H1 (cell line): Measurements from ENCODE around the gene OPCML. TPM values are rescaled to one million over a fixed set of nuclear protein-coding genes. Genes with fewer than 3 reads are reported as not detected.
A peak's percentile ranks its signal among the peaks of the same experiment; 100 is the strongest.

Experiments
- CTCF ChIA-PET: fragments of 300-600 bp; sonication (Branson Sonifier 250); formaldehyde crosslinking; loops from one replicate; lab custom pipeline; 2021; ENCODE audit not compliant: partially characterized antibody; lab: Charles Lee
- POLR2A ChIA-PET: fragments of 300-600 bp; sonication (Branson Sonifier 250); formaldehyde crosslinking; loops from one replicate; lab custom pipeline; 2021; ENCODE audit warnings: inconsistent platforms; ENCODE audit not compliant: partially characterized antibody; lab: Charles Lee
- DNase-seq, 2 experiments: peaks; one replicate each; pipeline versions ENCODE4 v3.0.0 to v3.0.0-alpha.2; 2010 to 2022; ENCODE audit warnings: low spot score in 2 of 2, low read depth in 1 of 2, mixed read lengths in 1 of 2
- FAIRE-seq: peaks from 2 replicates; lab custom pipeline; 2011; peaks lifted over from hg19 to GRCh38; lab: Jason Lieb, UNC
- H2AFZ ChIP-seq: 2 replicates; pipeline ENCODE4 v1.8.1; 2012; ENCODE audit warnings: low read length, inconsistent platforms
- H2AK5ac ChIP-seq: 2 replicates; pipeline ENCODE4 v1.6.1; 2013; ENCODE audit warnings: low read depth, low read length
- H2BK120ac ChIP-seq: replicated peaks from 2 replicates; pipeline ENCODE3; 2013; ENCODE audit warnings: low read depth, low read length, inconsistent platforms
- H2BK12ac ChIP-seq: 2 replicates; pipeline ENCODE4 v1.6.1; 2013; ENCODE audit warnings: low read depth, low read length
- H2BK15ac ChIP-seq: 2 replicates; pipeline ENCODE4 v1.6.1; 2013; ENCODE audit warnings: low read length
- H2BK20ac ChIP-seq: 2 replicates; pipeline ENCODE4 v1.6.1; 2013; ENCODE audit warnings: low read length
- H2BK5ac ChIP-seq: 2 replicates; pipeline ENCODE4 v1.6.1; 2013; ENCODE audit warnings: low read depth, low read length
- H3K14ac ChIP-seq: 2 replicates; pipeline ENCODE4 v1.6.1; 2013; ENCODE audit warnings: inconsistent platforms; ENCODE audit not compliant: insufficient read length
- H3K18ac ChIP-seq: 2 replicates; pipeline ENCODE4 v1.6.1; 2013; ENCODE audit warnings: low read length; ENCODE audit errors: extremely low read depth
- H3K23ac ChIP-seq: 2 replicates; pipeline ENCODE4 v1.6.1; 2013; ENCODE audit warnings: inconsistent platforms; ENCODE audit not compliant: insufficient read length
- H3K23me2 ChIP-seq: 2 replicates; pipeline ENCODE4 v1.6.1; 2013; ENCODE audit warnings: low read depth, low read length
- H3K27ac ChIP-seq: 2 replicates; pipeline ENCODE4 v1.6.1; 2011; ENCODE audit warnings: low read depth, low read length, inconsistent platforms
- H3K27me3 ChIP-seq, 4 experiments: replicated peaks in 1 of 4; 1 replicate in 1 of 4; 2 replicates in 3 of 4; pipeline versions ENCODE4 v1.6.1 to v1.8.1; 2011 to 2013; ENCODE audit warnings: low read length in 3 of 4, mild to moderate bottlenecking in 3 of 4, inconsistent platforms in 2 of 4, mixed read lengths in 2 of 4, moderate library complexity in 1 of 4; ENCODE audit not compliant: control insufficient read depth in 3 of 4, insufficient read depth in 3 of 4; ENCODE audit errors: extremely low read depth in 1 of 4
- H3K36me3 ChIP-seq, 4 experiments: 2 replicates each; pipeline versions ENCODE4 v1.6.1 to v1.8.1; 2011 to 2013; ENCODE audit warnings: mild to moderate bottlenecking in 4 of 4, low read length in 3 of 4, moderate library complexity in 2 of 4, control low read depth in 1 of 4, inconsistent platforms in 1 of 4; ENCODE audit not compliant: insufficient read depth in 4 of 4, control insufficient read depth in 2 of 4
- H3K4ac ChIP-seq: replicated peaks from 2 replicates; pipeline ENCODE3; 2013; ENCODE audit warnings: low read length, low read depth, mixed read lengths, inconsistent platforms; ENCODE audit not compliant: insufficient read length
- H3K4me1 ChIP-seq, 4 experiments: replicated peaks in 1 of 4; 1 replicate in 1 of 4; 2 replicates in 3 of 4; pipeline versions ENCODE4 v1.6.1 to v1.8.1; 2011 to 2013; ENCODE audit warnings: low read length in 3 of 4, inconsistent platforms in 2 of 4, mixed read lengths in 1 of 4; ENCODE audit not compliant: insufficient read depth in 4 of 4, control insufficient read depth in 3 of 4
- H3K4me2 ChIP-seq, 2 experiments: 2 replicates each; pipeline versions ENCODE4 v1.6.1 to v1.8.1; 2011 to 2013; ENCODE audit warnings: low read depth in 2 of 2, low read length in 2 of 2, control low read depth in 1 of 2, inconsistent platforms in 1 of 2, mild to moderate bottlenecking in 1 of 2; ENCODE audit not compliant: insufficient read depth in 1 of 2
- H3K4me3 ChIP-seq, 4 experiments: fragments of 200-600, 300-600 bp in 1 of 4; sonication (generic), shearing (Covaris generic), sonication (Bioruptor Twin) in 1 of 4; 2 replicates each; pipeline versions ENCODE4 v1.5.1 to v1.8.1; 2011 to 2016; ENCODE audit warnings: low read length in 4 of 4, low read depth in 3 of 4, control low read depth in 2 of 4, inconsistent platforms in 2 of 4, mild to moderate bottlenecking in 2 of 4, mixed read lengths in 1 of 4, moderate library complexity in 1 of 4; ENCODE audit not compliant: insufficient read depth in 2 of 4; ENCODE audit errors: extremely low read depth in 1 of 4
- H3K56ac ChIP-seq: replicated peaks from 2 replicates; pipeline ENCODE3; 2013; ENCODE audit warnings: low read depth, mild to moderate bottlenecking, mixed read lengths, low read length, inconsistent platforms; ENCODE audit not compliant: insufficient read length
- H3K79me1 ChIP-seq: 2 replicates; pipeline ENCODE4 v1.6.1; 2013; ENCODE audit warnings: low read depth, low read length, control low read depth
- H3K79me2 ChIP-seq, 2 experiments: 2 replicates each; pipeline versions ENCODE4 v1.6.1 to v1.8.1; 2012 to 2013; ENCODE audit warnings: low read length in 2 of 2, mild to moderate bottlenecking in 2 of 2, inconsistent platforms in 1 of 2; ENCODE audit not compliant: insufficient read depth in 2 of 2, control insufficient read depth in 1 of 2
- H3K9ac ChIP-seq, 4 experiments: replicated peaks in 1 of 4; 1 replicate in 1 of 4; 2 replicates in 3 of 4; pipeline versions ENCODE4 v1.6.1 to v1.8.1; 2011 to 2013; ENCODE audit warnings: low read depth in 3 of 4, low read length in 3 of 4, control low read depth in 2 of 4, mild to moderate bottlenecking in 2 of 4, moderate library complexity in 2 of 4, inconsistent platforms in 1 of 4; ENCODE audit errors: extremely low read depth in 1 of 4
- H3K9me3 ChIP-seq, 2 experiments: 2 replicates each; pipeline versions ENCODE4 v1.6.1 to v1.8.1; 2012 to 2013; ENCODE audit warnings: mild to moderate bottlenecking in 2 of 2, moderate library complexity in 2 of 2, control low read depth in 1 of 2, inconsistent platforms in 1 of 2, low read depth in 1 of 2, low read length in 1 of 2, mixed read lengths in 1 of 2; ENCODE audit not compliant: insufficient read depth in 2 of 2
- H4K20me1 ChIP-seq, 2 experiments: replicated peaks in 1 of 2; 2 replicates each; pipeline versions ENCODE3 to v1.8.1; 2011 to 2013; ENCODE audit warnings: inconsistent platforms in 2 of 2, low read length in 2 of 2, mild to moderate bottlenecking in 1 of 2; ENCODE audit not compliant: insufficient read depth in 2 of 2, control insufficient read depth in 1 of 2
- H4K5ac ChIP-seq: 2 replicates; pipeline ENCODE4 v1.6.1; 2013; ENCODE audit warnings: low read length, low read depth, mixed read lengths, inconsistent platforms; ENCODE audit not compliant: insufficient read length
- H4K8ac ChIP-seq: 2 replicates; pipeline ENCODE4 v1.8.0; 2013; ENCODE audit warnings: mild to moderate bottlenecking, moderate library complexity, low read length, inconsistent platforms; ENCODE audit not compliant: insufficient read depth; ENCODE audit errors: extremely low read depth
- H4K91ac ChIP-seq: replicated peaks from 2 replicates; pipeline ENCODE3; 2013; ENCODE audit warnings: low read length, mixed read lengths, inconsistent platforms; ENCODE audit not compliant: insufficient read length
- ASH2L ChIP-seq: fragments of 200-600, 300-600 bp; sonication (generic); IDR thresholded peaks from one replicate; pipeline ENCODE4 v1.7.1; 2017; ENCODE audit warnings: low read length
- BCL11A ChIP-seq, 2 experiments: IDR thresholded peaks; one replicate each; pipeline ENCODE4 v1.6.1; 2011; ENCODE audit warnings: low read depth in 2 of 2, low read length in 2 of 2, mild to moderate bottlenecking in 2 of 2
- CBX8 ChIP-seq: fragments of 300-800, 300-1000 bp; sonication (generic); IDR thresholded peaks from 2 replicates; pipeline ENCODE4 v1.7.1; 2016; ENCODE audit warnings: low read depth, low read length, borderline replicate concordance
- CHD1 ChIP-seq: IDR thresholded peaks from 2 replicates; pipeline ENCODE4 v1.6.1; 2012; ENCODE audit warnings: low read depth, low read length, improper control_type of control experiment
- FOSL1 ChIP-seq: IDR thresholded peaks from 2 replicates; pipeline ENCODE4 v1.6.1; 2011; ENCODE audit warnings: mild to moderate bottlenecking, low read depth, low read length, moderate library complexity; ENCODE audit not compliant: insufficient read depth
- JUN ChIP-seq: IDR thresholded peaks from 2 replicates; pipeline ENCODE4 v1.6.1; 2011; ENCODE audit warnings: low read depth, mild to moderate bottlenecking, improper control_type of control experiment, low read length
- KDM1A ChIP-seq: fragments of 200-600, 300-600 bp; sonication (generic); IDR thresholded peaks from 2 replicates; pipeline ENCODE4 v1.7.1; 2016; ENCODE audit warnings: mild to moderate bottlenecking, low read length, borderline replicate concordance
- POLR2A ChIP-seq, 2 experiments: IDR thresholded peaks; 1 replicate in 1 of 2; 2 replicates in 1 of 2; pipeline ENCODE4 v1.6.1; 2011; ENCODE audit warnings: low read depth in 2 of 2, low read length in 2 of 2, mild to moderate bottlenecking in 2 of 2; ENCODE audit errors: control extremely low read depth in 1 of 2
- POU5F1 ChIP-seq: IDR thresholded peaks from 2 replicates; pipeline ENCODE4 v1.6.1; 2011; ENCODE audit warnings: low read depth, mild to moderate bottlenecking, low read length, moderate library complexity
- RFX5 ChIP-seq: IDR thresholded peaks from 2 replicates; pipeline ENCODE4 v1.6.1; 2011; ENCODE audit warnings: low read depth, low read length, improper control_type of control experiment, borderline replicate concordance
- SAP30 ChIP-seq: fragments of 300-600 bp; sonication (generic); IDR thresholded peaks from 2 replicates; pipeline ENCODE4 v1.7.1; 2012; ENCODE audit warnings: low read length, moderate library complexity, mild to moderate bottlenecking, inconsistent platforms; ENCODE audit not compliant: insufficient read depth, insufficient replicate concordance
- SUZ12 ChIP-seq: fragments of 200-600 bp; sonication (generic); IDR thresholded peaks from 2 replicates; pipeline ENCODE4 v1.6.1; 2012; ENCODE audit warnings: mild to moderate bottlenecking, inconsistent platforms, low read length, moderate library complexity, mixed read lengths
- TAF1 ChIP-seq: IDR thresholded peaks from 2 replicates; pipeline ENCODE4 v1.6.1; 2011; ENCODE audit warnings: mild to moderate bottlenecking, low read depth, low read length
- WGBS, 2 experiments: shearing (Covaris generic) in 1 of 2; methylation state at CpG; one replicate each; pipeline versions ENCODE4 v1.1.6 to v1.1.7; 2013 to 2015; ENCODE audit warnings: low lambda C conversion rate in 2 of 2, mixed read lengths in 2 of 2, inconsistent platforms in 1 of 2, low coverage in 1 of 2, missing lambda C conversion rate in 1 of 2; ENCODE audit not compliant: insufficient replicate concordance in 2 of 2, insufficient coverage in 1 of 2, insufficient read length in 1 of 2; ENCODE audit errors: extremely low coverage in 1 of 2, missing lambda C conversion rate in 1 of 2; 5-methylcytosine and 5-hydroxymethylcytosine counted together
- polyA plus RNA-seq, 7 experiments: library from polyadenylated mRNA; depleted of rRNA in 3 of 7; stranded (reverse) in 5 of 7; unstranded in 2 of 7; fragments of >200 nt in 5 of 7; fragments of 200-250 nt in 2 of 7; gene quantifications; 1 replicate in 5 of 7; 2 replicates in 1 of 7; 4 replicates in 1 of 7; pipeline versions ENCODE4 v1.2.1 to v1.2.3, GENCODE V29; 2011 to 2013; ENCODE audit warnings: missing spikeins in 2 of 7, mixed read lengths in 2 of 7
- total RNA-seq: library from RNA; stranded (reverse); fragmentation: NEBNext Ultra II Directional; extraction: Animal tissue kit (Norgen Biotek cat#: 25700); gene quantifications from 2 replicates; pipeline ENCODE4 v1.2.1, GENCODE V29; 2021
- TF ChIP-seq, protein P1 (sequence below): IDR thresholded peaks from 2 replicates; pipeline ENCODE4 v1.6.1; 2012; ENCODE audit warnings: inconsistent platforms
- TF ChIP-seq, protein P2 (sequence below): IDR thresholded peaks from 2 replicates; pipeline ENCODE4 v1.6.1; 2012; ENCODE audit warnings: inconsistent platforms

The OPCML gene
- total and polyA plus RNA-seq, 2 of the 8 experiments (the other 6 are each of a cell fraction or from before 2014, with no cell fraction given): 2.3 to 3.1 TPM

DNA sequence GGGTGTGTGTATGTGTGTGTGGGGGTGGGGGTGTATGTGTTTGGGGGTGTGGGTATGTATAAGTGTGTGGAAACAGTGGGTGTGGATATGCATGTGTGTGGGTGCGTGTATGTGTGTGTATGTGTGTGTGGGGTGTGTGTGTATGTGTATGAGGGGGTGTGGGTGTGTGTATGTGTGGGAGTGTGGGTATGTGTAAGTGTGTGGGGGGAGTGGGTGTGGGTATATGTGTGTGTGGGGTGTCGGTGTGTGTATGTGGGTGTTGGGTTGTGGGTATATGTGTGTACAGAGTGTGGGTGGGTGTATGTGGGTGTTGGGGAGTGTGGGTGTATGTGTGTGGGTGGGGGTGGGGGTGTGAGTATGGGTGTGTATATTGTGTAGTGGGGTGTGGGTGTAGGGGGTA is 206.0 kb downstream of the OPCML start:
- no peak overlapping the region for H3K23ac ChIP-seq
- H3K27me3 ChIP-seq: no peaks in the 10 kb centered on the region
- no peak for FAIRE-seq
- WGBS, 2 experiments: no CpG with 5 or more reads among the region's 2 CpGs
- no peak overlapping the region for H3K4me3 ChIP-seq
- no peak overlapping the region for H4K8ac ChIP-seq
- H3K27ac ChIP-seq: no peak overlapping the region
- H4K5ac ChIP-seq: no peak overlapping the region
- H3K9ac ChIP-seq: no peak overlapping the region
- CTCF ChIA-PET: no interaction called here
- H3K9me3 ChIP-seq: no peaks in the 10 kb centered on the region
- H3K36me3 ChIP-seq: no peaks in the 10 kb centered on the region
- no peak overlapping the region for H2AFZ ChIP-seq
- H2BK5ac ChIP-seq: no peak overlapping the region
- H2BK15ac ChIP-seq: no peak overlapping the region
- H4K91ac ChIP-seq: no peak overlapping the region
- no peak overlapping the region for H2BK120ac ChIP-seq
- H3K23me2 ChIP-seq: peaks cover 10% of the 10 kb centered on the region; the same call in 1 of the 2 replicates
- no peak for DNase-seq
- H3K14ac ChIP-seq: no peak overlapping the region
- no peaks in the 10 kb centered on the region for H3K79me2 ChIP-seq
- H3K18ac ChIP-seq: no peak overlapping the region
- no peak overlapping the region for H2AK5ac ChIP-seq
- POLR2A ChIA-PET: no interaction called here
- H3K79me1 ChIP-seq: no peaks in the 10 kb centered on the region
- TF ChIP-seq, protein P1, sequence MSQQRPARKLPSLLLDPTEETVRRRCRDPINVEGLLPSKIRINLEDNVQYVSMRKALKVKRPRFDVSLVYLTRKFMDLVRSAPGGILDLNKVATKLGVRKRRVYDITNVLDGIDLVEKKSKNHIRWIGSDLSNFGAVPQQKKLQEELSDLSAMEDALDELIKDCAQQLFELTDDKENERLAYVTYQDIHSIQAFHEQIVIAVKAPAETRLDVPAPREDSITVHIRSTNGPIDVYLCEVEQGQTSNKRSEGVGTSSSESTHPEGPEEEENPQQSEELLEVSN: no peak
- TF ChIP-seq CHD1 (no peak), JUN (no peak), POU5F1 (no peak), KDM1A (no peak), BCL11A (IDR thresholded peaks at IDR 0.05; ENCODE audit: low read depth in 2 of 2, low read length in 2 of 2) (no peak), SAP30 (no peak), TAF1 (no peak), FOSL1 (no peak), RFX5 (no peak), CBX8 (no peak), POLR2A (IDR thresholded peaks at IDR 0.05; ENCODE audit: control extremely low read depth in 1 of 2, low read depth in 2 of 2, low read length in 2 of 2) (no peak), SUZ12 (no peak), ASH2L (no peak)
- TF ChIP-seq, protein P2, sequence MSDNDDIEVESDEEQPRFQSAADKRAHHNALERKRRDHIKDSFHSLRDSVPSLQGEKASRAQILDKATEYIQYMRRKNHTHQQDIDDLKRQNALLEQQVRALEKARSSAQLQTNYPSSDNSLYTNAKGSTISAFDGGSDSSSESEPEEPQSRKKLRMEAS: no peak
- no peaks in the 10 kb centered on the region for H4K20me1 ChIP-seq
- H3K4me2 ChIP-seq: no peak overlapping the region
- H3K4ac ChIP-seq: no peak overlapping the region
- H2BK12ac ChIP-seq: no peak overlapping the region
- peak overlapping the region; percentile 48 for H3K56ac ChIP-seq
- H3K4me1 ChIP-seq: no peaks in the 10 kb centered on the region
- no peak overlapping the region for H2BK20ac ChIP-seq
